Loucy (cell line): ENCODE data around the gene CD83.

Experiments used
- H2AFZ ChIP-seq: fragments of 200-600 bp; sonication (generic); 2 replicates; pipeline ENCODE4 v1.6.0; 2016; ENCODE audit warnings: antibody characterized with exemption, mild to moderate bottlenecking, low read length, moderate library complexity
- H3F3A ChIP-seq: fragments of 200-600 bp; 2 replicates; pipeline ENCODE4 v1.6.0; 2016; ENCODE audit warnings: antibody characterized with exemption, low read depth, mild to moderate bottlenecking
- H3K27me3 ChIP-seq: fragments of 200-600 bp; sonication (generic); 2 replicates; pipeline ENCODE4 v1.6.1; 2014; ENCODE audit warnings: low read length, mild to moderate bottlenecking; ENCODE audit not compliant: insufficient read depth, poor library complexity, severe bottlenecking
- H3K36me3 ChIP-seq: fragments of 200-600 bp; sonication (generic); 2 replicates; pipeline ENCODE4 v1.6.1; 2016; ENCODE audit warnings: low read length; ENCODE audit not compliant: insufficient read depth
- H3K4me1 ChIP-seq: fragments of 200-600 bp; sonication (generic); 2 replicates; pipeline ENCODE4 v1.5.1; 2014; ENCODE audit warnings: low read length, mild to moderate bottlenecking; ENCODE audit not compliant: insufficient read depth, poor library complexity, severe bottlenecking
- H3K4me2 ChIP-seq: fragments of 200-600 bp; sonication (generic); 2 replicates; pipeline ENCODE4 v1.6.0; 2014; ENCODE audit warnings: antibody characterized with exemption, low read length, low read depth, mild to moderate bottlenecking; ENCODE audit not compliant: poor library complexity, severe bottlenecking
- H3K4me3 ChIP-seq: fragments of 200-600 bp; sonication (generic); 2 replicates; pipeline ENCODE4 v1.5.1; 2014; ENCODE audit warnings: low read length, mild to moderate bottlenecking, mixed read lengths; ENCODE audit not compliant: poor library complexity, severe bottlenecking
- H3K79me2 ChIP-seq: fragments of 200-600 bp; sonication (generic); 2 replicates; pipeline ENCODE4 v1.6.1; 2014; ENCODE audit warnings: low read length; ENCODE audit not compliant: insufficient read depth
- H3K9ac ChIP-seq: fragments of 200-600 bp; sonication (generic); 2 replicates; pipeline ENCODE4 v1.6.0; 2014; ENCODE audit warnings: mild to moderate bottlenecking, low read depth, low read length, moderate library complexity; ENCODE audit not compliant: poor library complexity, severe bottlenecking
- H3K9me2 ChIP-seq: fragments of 200-600 bp; sonication (generic); replicated peaks from 2 replicates; pipeline ENCODE4 v1.6.1; 2016; ENCODE audit warnings: low read depth, low read length, mixed read lengths
- H3K9me3 ChIP-seq: fragments of 200-600 bp; sonication (generic); 2 replicates; pipeline ENCODE4 v1.6.1; 2014; ENCODE audit warnings: mild to moderate bottlenecking, antibody characterized with exemption, low read length, low read depth; ENCODE audit not compliant: insufficient read depth
- H4K20me1 ChIP-seq: fragments of 200-600 bp; sonication (generic); 2 replicates; pipeline ENCODE4 v1.6.0; 2014; ENCODE audit warnings: antibody characterized with exemption, low read length, mild to moderate bottlenecking; ENCODE audit not compliant: insufficient read depth, poor library complexity, severe bottlenecking
- CTCF ChIP-seq: fragments of 200-600 bp; sonication (generic); conservative IDR thresholded peaks from 2 replicates; pipeline ENCODE4 v1.5.1; 2014; ENCODE audit warnings: mild to moderate bottlenecking, antibody characterized with exemption, low read length
- EZH2phosphoT487 ChIP-seq: fragments of 200-600 bp; IDR thresholded peaks from 2 replicates; pipeline ENCODE4 v1.6.1; 2018; ENCODE audit warnings: antibody characterized with exemption, mild to moderate bottlenecking, moderate library complexity, borderline replicate concordance

The CD83 gene

GRCh38 chr6:14177413-14178082 lies 60.0 kb downstream of the CD83 start:
- H4K20me1 ChIP-seq = no peaks in the 10 kb centered on the region

GRCh38 chr6:14178083-14178445 lies 60.5 kb downstream of the CD83 start:
- H3K4me2 ChIP-seq = no peak overlapping the region

More at GRCh38 chr6:14177413-14178082, 60.0 kb downstream of the CD83 start:
- Histone ChIP-seq H3K4me1 (peaks cover 48% of the 10 kb centered on the region), H3K9ac (no peak overlapping the region), H3K4me3 (no peak overlapping the region), H3K36me3 (no peaks in the 10 kb centered on the region), H2AFZ (0 out of 2 replicates have a peak overlapping the region, but pooled peaks have one; percentile 29), H3K27me3 (no peaks in the 10 kb centered on the region), H3K9me2 (no peaks in the 10 kb centered on the region), H3K4me2 (peak overlapping the region; percentile 49), H3K9me3 (no peaks in the 10 kb centered on the region), H3K79me2 (no peaks in the 10 kb centered on the region), H3F3A (no peaks in the 10 kb centered on the region)
- TF ChIP-seq CTCF (no peak), EZH2phosphoT487 (no peak)

GRCh38 chr6:14180609-14181008 lies 63.0 kb downstream of the CD83 start:
- Histone ChIP-seq H3K4me1 (peaks cover 30% of the 10 kb centered on the region), H3K9me3 (no peaks in the 10 kb centered on the region), H3K27me3 (no peaks in the 10 kb centered on the region), H3K9ac (no peak overlapping the region), H3F3A (no peaks in the 10 kb centered on the region), H3K9me2 (no peaks in the 10 kb centered on the region), H3K4me3 (no peak overlapping the region), H3K79me2 (no peaks in the 10 kb centered on the region), H3K4me2 (no peak overlapping the region), H3K36me3 (no peaks in the 10 kb centered on the region), H4K20me1 (no peaks in the 10 kb centered on the region), H2AFZ (no peak overlapping the region)
- no peak for TF ChIP-seq EZH2phosphoT487

More at GRCh38 chr6:14178083-14178445, 60.5 kb downstream of the CD83 start:
- Histone ChIP-seq H3K4me3 (no peak overlapping the region), H3K9ac (no peak overlapping the region), H3F3A (no peaks in the 10 kb centered on the region), H3K79me2 (no peaks in the 10 kb centered on the region), H3K4me1 (peaks cover 48% of the 10 kb centered on the region), H3K9me3 (no peaks in the 10 kb centered on the region), H3K27me3 (no peaks in the 10 kb centered on the region), H4K20me1 (no peaks in the 10 kb centered on the region), H2AFZ (no peak overlapping the region), H3K36me3 (no peaks in the 10 kb centered on the region), H3K9me2 (no peaks in the 10 kb centered on the region)
- TF ChIP-seq CTCF (no peak), EZH2phosphoT487 (no peak)

- H3K4me2 ChIP-seq = no peak overlapping the region
- H3K9me2 ChIP-seq = no peaks in the 10 kb centered on the region
- H3K9ac ChIP-seq = no peak overlapping the region
- H2AFZ ChIP-seq = no peak overlapping the region
- no peaks in the 10 kb centered on the region for H3K9me3 ChIP-seq
- no peaks in the 10 kb centered on the region for H3F3A ChIP-seq
- no peak for TF ChIP-seq CTCF
- TF ChIP-seq EZH2phosphoT487 = no peak
- no peaks in the 10 kb centered on the region for H3K27me3 ChIP-seq
- no peaks in the 10 kb centered on the region for H3K79me2 ChIP-seq
- no peaks in the 10 kb centered on the region for H3K36me3 ChIP-seq
- no peaks in the 10 kb centered on the region for H4K20me1 ChIP-seq
- H3K4me3 ChIP-seq = no peak overlapping the region
- peaks cover 7% of the 10 kb centered on the region for H3K4me1 ChIP-seq
Observed at GRCh38 chr6:14182916-14183315, 65.3 kb downstream of the CD83 start.
